HEK293 (cell line): ENCODE data around the gene MSI2.

Experiments used
- CTCF ChIA-PET: fragments of 350-600 bp; formaldehyde crosslinking; extraction: SDS; loops from one replicate; lab custom pipeline; 2021; ENCODE audit warnings: antibody characterized with exemption; lab: Yijun Ruan, JAX
- POLR2A ChIA-PET: fragments of 300-600 bp; formaldehyde crosslinking; extraction: SDS; loops from one replicate; lab custom pipeline; 2020; ENCODE audit warnings: antibody characterized with exemption, inconsistent platforms; lab: Yijun Ruan, JAX
- H3K27ac ChIP-seq: fragments of 200-500 bp; sonication (Bioruptor generic); 2 replicates; pipeline ENCODE4 v1.5.1; 2014; ENCODE audit warnings: low read depth, low read length, control low read depth, inconsistent platforms; ENCODE audit errors: extremely low read depth
- H3K36me3 ChIP-seq, 2 experiments: fragments of 200-500 bp in 1 of 2; sonication (Bioruptor generic) in 1 of 2; 1 replicate in 1 of 2; 2 replicates in 1 of 2; pipeline ENCODE4 v1.5.1; 2014 to 2017; ENCODE audit warnings: inconsistent platforms in 2 of 2, low read length in 2 of 2; ENCODE audit not compliant: control insufficient read depth in 2 of 2, insufficient read depth in 1 of 2
- H3K4me1 ChIP-seq: fragments of 200-500 bp; sonication (Bioruptor generic); 2 replicates; pipeline ENCODE4 v1.5.1; 2014; ENCODE audit warnings: mild to moderate bottlenecking, low read length, inconsistent platforms; ENCODE audit not compliant: control insufficient read depth, insufficient read depth
- H3K4me3 ChIP-seq: 2 replicates; pipeline ENCODE4 v1.5.1; 2011; ENCODE audit warnings: low read depth, mild to moderate bottlenecking, control low read depth, low read length, moderate library complexity
- H3K9me3 ChIP-seq: fragments of 200-500 bp; sonication (Bioruptor generic); 2 replicates; pipeline ENCODE4 v1.5.1; 2014; ENCODE audit warnings: low read depth, low read length, inconsistent platforms; ENCODE audit not compliant: control insufficient read depth, insufficient read depth
- SCRT1 ChIP-seq: fragments of 450-650 bp; formaldehyde crosslinking; IDR thresholded peaks from 2 replicates; pipeline ENCODE4 v1.5.1; 2016; ENCODE audit warnings: missing biosample characterization, missing genetic modification characterization, borderline replicate concordance
- YY2 ChIP-seq: fragments of 450-650 bp; formaldehyde crosslinking; IDR thresholded peaks from 2 replicates; pipeline ENCODE4 v1.5.1; 2016; ENCODE audit warnings: missing biosample characterization, missing genetic modification characterization
- ZNF10 ChIP-seq: fragments of 450-650 bp; formaldehyde crosslinking; IDR thresholded peaks from 2 replicates; pipeline ENCODE4 v1.5.1; 2017; ENCODE audit warnings: missing biosample characterization, missing genetic modification characterization
- ZNF112 ChIP-seq: fragments of 450-650 bp; formaldehyde crosslinking; IDR thresholded peaks from 2 replicates; pipeline ENCODE4 v1.5.0; 2017; ENCODE audit warnings: missing biosample characterization, missing genetic modification characterization
- ZNF146 ChIP-seq: fragments of 450-650 bp; formaldehyde crosslinking; IDR thresholded peaks from 2 replicates; pipeline ENCODE4 v1.5.1; 2016; ENCODE audit warnings: missing biosample characterization, missing genetic modification characterization
- ZNF292 ChIP-seq: fragments of 450-650 bp; formaldehyde crosslinking; IDR thresholded peaks from 2 replicates; pipeline ENCODE4 v1.5.1; 2016; ENCODE audit warnings: low read depth, missing biosample characterization, missing genetic modification characterization, borderline replicate concordance
- ZNF354C ChIP-seq: fragments of 450-650 bp; formaldehyde crosslinking; IDR thresholded peaks from 2 replicates; pipeline ENCODE4 v1.5.1; 2016; ENCODE audit warnings: missing biosample characterization, missing genetic modification characterization, low read depth, borderline replicate concordance
- ZNF426 ChIP-seq: fragments of 450-650 bp; formaldehyde crosslinking; IDR thresholded peaks from 2 replicates; pipeline ENCODE4 v1.5.1; 2017; ENCODE audit warnings: missing biosample characterization, missing genetic modification characterization, mild to moderate bottlenecking, inconsistent platforms, moderate library complexity
- ZNF610 ChIP-seq: fragments of 450-650 bp; formaldehyde crosslinking; IDR thresholded peaks from 2 replicates; pipeline ENCODE4 v1.5.1; 2016; ENCODE audit warnings: missing biosample characterization, missing genetic modification characterization, borderline replicate concordance
- ZNF621 ChIP-seq: fragments of 450-650 bp; formaldehyde crosslinking; IDR thresholded peaks from 2 replicates; pipeline ENCODE4 v1.5.1; 2017; ENCODE audit warnings: missing biosample characterization, missing genetic modification characterization
- ZNF701 ChIP-seq: fragments of 450-650 bp; formaldehyde crosslinking; IDR thresholded peaks from 2 replicates; pipeline ENCODE4 v1.5.1; 2016; ENCODE audit warnings: missing biosample characterization, missing genetic modification characterization
- TF ChIP-seq, protein P1 (sequence below): IDR thresholded peaks from 2 replicates; pipeline ENCODE4 v1.6.1; 2011; ENCODE audit warnings: mild to moderate bottlenecking, low read depth, low read length, borderline replicate concordance
- TF ChIP-seq, protein P2 (sequence below): fragments of 450-650 bp; formaldehyde crosslinking; IDR thresholded peaks from 2 replicates; pipeline ENCODE4 v1.5.1; 2016; ENCODE audit warnings: missing biosample characterization, missing genetic modification characterization
- TF ChIP-seq, protein P3 (sequence below): fragments of 450-650 bp; formaldehyde crosslinking; IDR thresholded peaks from 2 replicates; pipeline ENCODE4 v1.5.1; 2016; ENCODE audit warnings: missing biosample characterization, missing genetic modification characterization
- TF ChIP-seq, protein P4 (sequence below): fragments of 450-650 bp; formaldehyde crosslinking; conservative IDR thresholded peaks from 2 replicates; pipeline ENCODE4 v1.5.1; 2016; ENCODE audit warnings: low read depth, missing biosample characterization, missing genetic modification characterization
- TF ChIP-seq, protein P5 (sequence below): fragments of 450-650 bp; formaldehyde crosslinking; IDR thresholded peaks from 2 replicates; pipeline ENCODE4 v1.5.1; 2017; ENCODE audit warnings: missing biosample characterization, missing genetic modification characterization
- TF ChIP-seq, protein P6 (sequence below): fragments of 450-650 bp; formaldehyde crosslinking; IDR thresholded peaks from 2 replicates; pipeline ENCODE4 v1.5.1; 2016; ENCODE audit warnings: missing biosample characterization, missing genetic modification characterization

The MSI2 gene

DNA sequence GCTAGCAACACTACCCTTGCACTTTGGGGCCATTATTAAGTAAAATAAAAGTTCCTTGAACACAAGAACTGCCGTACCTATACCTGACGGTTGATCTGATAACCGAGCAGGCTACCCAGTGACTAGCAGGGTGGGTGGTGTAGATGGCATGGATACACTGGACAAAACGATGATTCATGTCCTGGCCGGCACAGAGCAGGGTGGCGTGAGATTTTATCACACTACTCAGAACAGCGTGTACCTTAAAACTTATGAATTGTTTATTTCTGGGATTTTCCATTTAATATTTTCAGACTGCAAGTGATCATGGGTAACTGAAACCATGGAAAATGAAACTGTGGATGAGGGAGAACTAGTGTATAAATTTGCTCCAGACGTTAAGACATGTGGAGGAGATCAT lies 41.0 kb upstream of the MSI2 start:
- no peak overlapping the region for H3K4me3 ChIP-seq
- H3K4me1 ChIP-seq: no peaks in the 10 kb centered on the region
- ChIA-PET CTCF (no interaction called here), POLR2A (no interaction called here)
- H3K27ac ChIP-seq: no peak overlapping the region
- TF ChIP-seq, protein P1, sequence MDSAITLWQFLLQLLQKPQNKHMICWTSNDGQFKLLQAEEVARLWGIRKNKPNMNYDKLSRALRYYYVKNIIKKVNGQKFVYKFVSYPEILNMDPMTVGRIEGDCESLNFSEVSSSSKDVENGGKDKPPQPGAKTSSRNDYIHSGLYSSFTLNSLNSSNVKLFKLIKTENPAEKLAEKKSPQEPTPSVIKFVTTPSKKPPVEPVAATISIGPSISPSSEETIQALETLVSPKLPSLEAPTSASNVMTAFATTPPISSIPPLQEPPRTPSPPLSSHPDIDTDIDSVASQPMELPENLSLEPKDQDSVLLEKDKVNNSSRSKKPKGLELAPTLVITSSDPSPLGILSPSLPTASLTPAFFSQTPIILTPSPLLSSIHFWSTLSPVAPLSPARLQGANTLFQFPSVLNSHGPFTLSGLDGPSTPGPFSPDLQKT: no peak
- TF ChIP-seq, protein P2, sequence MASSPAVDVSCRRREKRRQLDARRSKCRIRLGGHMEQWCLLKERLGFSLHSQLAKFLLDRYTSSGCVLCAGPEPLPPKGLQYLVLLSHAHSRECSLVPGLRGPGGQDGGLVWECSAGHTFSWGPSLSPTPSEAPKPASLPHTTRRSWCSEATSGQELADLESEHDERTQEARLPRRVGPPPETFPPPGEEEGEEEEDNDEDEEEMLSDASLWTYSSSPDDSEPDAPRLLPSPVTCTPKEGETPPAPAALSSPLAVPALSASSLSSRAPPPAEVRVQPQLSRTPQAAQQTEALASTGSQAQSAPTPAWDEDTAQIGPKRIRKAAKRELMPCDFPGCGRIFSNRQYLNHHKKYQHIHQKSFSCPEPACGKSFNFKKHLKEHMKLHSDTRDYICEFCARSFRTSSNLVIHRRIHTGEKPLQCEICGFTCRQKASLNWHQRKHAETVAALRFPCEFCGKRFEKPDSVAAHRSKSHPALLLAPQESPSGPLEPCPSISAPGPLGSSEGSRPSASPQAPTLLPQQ (tag by site-specific recombination): no peak
- TF ChIP-seq ZNF112 (tag by site-specific recombination) (no peak), ZNF146 (tag by site-specific recombination) (no peak), ZNF610 (no peak), ZNF701 (no peak), ZNF621 (tag by site-specific recombination) (no peak), ZNF10 (no peak), YY2 (tag by site-specific recombination) (no peak), ZNF354C (tag by site-specific recombination) (no peak), ZNF292 (tag by site-specific recombination) (no peak), SCRT1 (no peak), ZNF426 (no peak)
- TF ChIP-seq, protein P3, sequence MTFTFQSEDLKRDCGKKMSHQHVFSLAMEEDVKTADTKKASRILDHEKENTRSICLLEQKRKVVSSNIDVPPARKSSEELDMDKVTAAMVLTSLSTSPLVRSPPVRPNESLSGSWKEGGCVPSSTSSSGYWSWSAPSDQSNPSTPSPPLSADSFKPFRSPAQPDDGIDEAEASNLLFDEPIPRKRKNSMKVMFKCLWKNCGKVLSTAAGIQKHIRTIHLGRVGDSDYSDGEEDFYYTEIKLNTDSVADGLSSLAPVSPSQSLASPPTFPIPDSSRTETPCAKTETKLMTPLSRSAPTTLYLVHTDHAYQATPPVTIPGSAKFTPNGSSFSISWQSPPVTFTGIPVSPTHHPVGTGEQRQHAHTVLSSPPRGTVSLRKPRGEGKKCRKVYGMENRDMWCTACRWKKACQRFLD (tag by site-specific recombination): no peak
- TF ChIP-seq, protein P4, sequence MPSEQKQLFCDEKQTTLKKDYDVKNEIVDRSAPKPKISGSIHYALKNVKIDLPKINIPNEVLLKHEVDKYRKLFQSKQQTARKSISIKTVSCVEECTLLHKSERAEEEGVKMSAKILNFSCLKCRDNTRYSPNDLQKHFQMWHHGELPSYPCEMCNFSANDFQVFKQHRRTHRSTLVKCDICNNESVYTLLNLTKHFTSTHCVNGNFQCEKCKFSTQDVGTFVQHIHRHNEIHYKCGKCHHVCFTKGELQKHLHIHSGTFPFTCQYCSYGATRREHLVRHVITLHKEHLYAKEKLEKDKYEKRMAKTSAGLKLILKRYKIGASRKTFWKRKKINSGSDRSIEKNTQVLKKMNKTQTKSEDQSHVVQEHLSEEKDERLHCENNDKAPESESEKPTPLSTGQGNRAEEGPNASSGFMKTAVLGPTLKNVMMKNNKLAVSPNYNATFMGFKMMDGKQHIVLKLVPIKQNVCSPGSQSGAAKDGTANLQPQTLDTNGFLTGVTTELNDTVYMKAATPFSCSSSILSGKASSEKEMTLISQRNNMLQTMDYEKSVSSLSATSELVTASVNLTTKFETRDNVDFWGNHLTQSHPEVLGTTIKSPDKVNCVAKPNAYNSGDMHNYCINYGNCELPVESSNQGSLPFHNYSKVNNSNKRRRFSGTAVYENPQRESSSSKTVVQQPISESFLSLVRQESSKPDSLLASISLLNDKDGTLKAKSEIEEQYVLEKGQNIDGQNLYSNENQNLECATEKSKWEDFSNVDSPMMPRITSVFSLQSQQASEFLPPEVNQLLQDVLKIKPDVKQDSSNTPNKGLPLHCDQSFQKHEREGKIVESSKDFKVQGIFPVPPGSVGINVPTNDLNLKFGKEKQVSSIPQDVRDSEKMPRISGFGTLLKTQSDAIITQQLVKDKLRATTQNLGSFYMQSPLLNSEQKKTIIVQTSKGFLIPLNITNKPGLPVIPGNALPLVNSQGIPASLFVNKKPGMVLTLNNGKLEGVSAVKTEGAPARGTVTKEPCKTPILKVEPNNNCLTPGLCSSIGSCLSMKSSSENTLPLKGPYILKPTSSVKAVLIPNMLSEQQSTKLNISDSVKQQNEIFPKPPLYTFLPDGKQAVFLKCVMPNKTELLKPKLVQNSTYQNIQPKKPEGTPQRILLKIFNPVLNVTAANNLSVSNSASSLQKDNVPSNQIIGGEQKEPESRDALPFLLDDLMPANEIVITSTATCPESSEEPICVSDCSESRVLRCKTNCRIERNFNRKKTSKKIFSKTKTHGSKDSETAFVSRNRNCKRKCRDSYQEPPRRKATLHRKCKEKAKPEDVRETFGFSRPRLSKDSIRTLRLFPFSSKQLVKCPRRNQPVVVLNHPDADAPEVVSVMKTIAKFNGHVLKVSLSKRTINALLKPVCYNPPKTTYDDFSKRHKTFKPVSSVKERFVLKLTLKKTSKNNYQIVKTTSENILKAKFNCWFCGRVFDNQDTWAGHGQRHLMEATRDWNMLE (tag by site-specific recombination): no peak
- TF ChIP-seq, protein P5, sequence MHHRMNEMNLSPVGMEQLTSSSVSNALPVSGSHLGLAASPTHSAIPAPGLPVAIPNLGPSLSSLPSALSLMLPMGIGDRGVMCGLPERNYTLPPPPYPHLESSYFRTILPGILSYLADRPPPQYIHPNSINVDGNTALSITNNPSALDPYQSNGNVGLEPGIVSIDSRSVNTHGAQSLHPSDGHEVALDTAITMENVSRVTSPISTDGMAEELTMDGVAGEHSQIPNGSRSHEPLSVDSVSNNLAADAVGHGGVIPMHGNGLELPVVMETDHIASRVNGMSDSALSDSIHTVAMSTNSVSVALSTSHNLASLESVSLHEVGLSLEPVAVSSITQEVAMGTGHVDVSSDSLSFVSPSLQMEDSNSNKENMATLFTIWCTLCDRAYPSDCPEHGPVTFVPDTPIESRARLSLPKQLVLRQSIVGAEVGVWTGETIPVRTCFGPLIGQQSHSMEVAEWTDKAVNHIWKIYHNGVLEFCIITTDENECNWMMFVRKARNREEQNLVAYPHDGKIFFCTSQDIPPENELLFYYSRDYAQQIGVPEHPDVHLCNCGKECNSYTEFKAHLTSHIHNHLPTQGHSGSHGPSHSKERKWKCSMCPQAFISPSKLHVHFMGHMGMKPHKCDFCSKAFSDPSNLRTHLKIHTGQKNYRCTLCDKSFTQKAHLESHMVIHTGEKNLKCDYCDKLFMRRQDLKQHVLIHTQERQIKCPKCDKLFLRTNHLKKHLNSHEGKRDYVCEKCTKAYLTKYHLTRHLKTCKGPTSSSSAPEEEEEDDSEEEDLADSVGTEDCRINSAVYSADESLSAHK (tag by site-specific recombination): no peak
- TF ChIP-seq, protein P6, sequence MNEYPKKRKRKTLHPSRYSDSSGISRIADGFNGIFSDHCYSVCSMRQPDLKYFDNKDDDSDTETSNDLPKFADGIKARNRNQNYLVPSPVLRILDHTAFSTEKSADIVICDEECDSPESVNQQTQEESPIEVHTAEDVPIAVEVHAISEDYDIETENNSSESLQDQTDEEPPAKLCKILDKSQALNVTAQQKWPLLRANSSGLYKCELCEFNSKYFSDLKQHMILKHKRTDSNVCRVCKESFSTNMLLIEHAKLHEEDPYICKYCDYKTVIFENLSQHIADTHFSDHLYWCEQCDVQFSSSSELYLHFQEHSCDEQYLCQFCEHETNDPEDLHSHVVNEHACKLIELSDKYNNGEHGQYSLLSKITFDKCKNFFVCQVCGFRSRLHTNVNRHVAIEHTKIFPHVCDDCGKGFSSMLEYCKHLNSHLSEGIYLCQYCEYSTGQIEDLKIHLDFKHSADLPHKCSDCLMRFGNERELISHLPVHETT (tag by site-specific recombination): no peak
- H3K36me3 ChIP-seq: no peaks in the 10 kb centered on the region
- no peaks in the 10 kb centered on the region for H3K9me3 ChIP-seq
